CD4-positive, alpha-beta T cell treated with Interferon gamma for 1 hour (primary cell): ENCODE measurements around the gene ATG4B.

Source experiments
- DNase-seq: peaks from one replicate; pipeline ENCODE4 v3.0.0-alpha.2; 2020

The ATG4B gene

GRCh38 chr2:241695651-241696050 lies 58.2 kb downstream of the ATG4B start:
- DNase-seq: no peak

- no peak for DNase-seq
Measured at GRCh38 chr2:241701149-241701398, 63.6 kb downstream of the ATG4B start.

GRCh38 chr2:241701399-241702154 lies 64.1 kb downstream of the ATG4B start, which contains the start of gene ING5:
ING5 (plus strand) TSS chr2:241702039; CDS start chr2:241702066, 27 bp downstream.
- peak; percentile 93 for DNase-seq

- peak; percentile 88 for DNase-seq
Measured at GRCh38 chr2:241702155-241703031, 64.9 kb downstream of the ATG4B start.

GRCh38 chr2:241703032-241703604 lies 65.6 kb downstream of the ATG4B start:
- no peak for DNase-seq

GRCh38 chr2:241706537-241706936 lies 69.0 kb downstream of the ATG4B start:
- no peak for DNase-seq

GRCh38 chr2:241708879-241709278 lies 71.4 kb downstream of the ATG4B start:
- DNase-seq: no peak

- DNase-seq: no peak
Measured at GRCh38 chr2:241719093-241719492, 81.6 kb downstream of the ATG4B start.

GRCh38 chr2:241720099-241720498 lies 82.6 kb downstream of the ATG4B start:
- DNase-seq: no peak

- no peak for DNase-seq
Measured at GRCh38 chr2:241720560-241720959, 83.1 kb downstream of the ATG4B start.

GRCh38 chr2:241721852-241722251 lies 84.4 kb downstream of the ATG4B start:
- DNase-seq: no peak

- no peak for DNase-seq
Measured at GRCh38 chr2:241722896-241723454, 85.5 kb downstream of the ATG4B start.
